ENCODE measurements around the gene AFAP1. TPM values are rescaled to one million over a fixed set of nuclear protein-coding genes. Genes with fewer than 3 reads are reported as not detected.

The AFAP1 gene
- total RNA-seq, 2 donors from 2014 or later, result 32.1 to 40.1 TPM

- DNase-seq (ENCODE audit: low spot score), result no peak
- Histone ChIP-seq H3K4me1 (ENCODE audit: control insufficient read depth in 1 of 2, low read depth in 2 of 2) (peaks cover 14 to 35% of the 10 kb centered on the region in 2 donors), H3K27ac (no peak overlapping the region), H3K27me3 (replicated peaks; ENCODE audit: insufficient read depth) (no peaks in the 10 kb centered on the region), H3K36me3 (peaks cover 1% of the 10 kb centered on the region), H3K4me3 (no peak overlapping the region), H3K9me3 (no peaks in the 10 kb centered on the region)
- no peak for ATAC-seq (ENCODE audit: insufficient number of reproducible peaks, low FRiP score, low read depth)
- TF ChIP-seq CTCF (IDR thresholded peaks at IDR 0.05), result no peak
Measured at GRCh38 chr4:7821245-7822136, 118.2 kb downstream of the AFAP1 start.

GRCh38 chr4:7820031-7820818 lies 119.4 kb downstream of the AFAP1 start:
- Histone ChIP-seq H3K4me1 (ENCODE audit: control insufficient read depth in 1 of 2, low read depth in 2 of 2) (peaks cover 14 to 35% of the 10 kb centered on the region in 2 donors), H3K36me3 (no peaks in the 10 kb centered on the region), H3K9me3 (no peaks in the 10 kb centered on the region), H3K4me3 (no peak overlapping the region), H3K27me3 (replicated peaks; ENCODE audit: insufficient read depth) (no peaks in the 10 kb centered on the region), H3K27ac (no peak overlapping the region)
- no peak for TF ChIP-seq CTCF (IDR thresholded peaks at IDR 0.05)
- DNase-seq (ENCODE audit: low spot score), result no peak
- no peak for ATAC-seq (ENCODE audit: insufficient number of reproducible peaks, low FRiP score, low read depth)

GRCh38 chr4:7819446-7819845 lies 120.2 kb downstream of the AFAP1 start:
- no peak overlapping the region for H3K27ac ChIP-seq
- TF ChIP-seq CTCF (IDR thresholded peaks at IDR 0.05), result no peak
- no peak overlapping the region for H3K4me3 ChIP-seq
- peaks cover 2% of the 10 kb centered on the region for H3K36me3 ChIP-seq
- H3K9me3 ChIP-seq, result no peaks in the 10 kb centered on the region
- no peak for DNase-seq (ENCODE audit: low spot score)
- no peaks in the 10 kb centered on the region for H3K27me3 ChIP-seq (replicated peaks; ENCODE audit: insufficient read depth)
- peaks cover 14 to 33% of the 10 kb centered on the region in 2 donors for H3K4me1 ChIP-seq (ENCODE audit: control insufficient read depth in 1 of 2, low read depth in 2 of 2)
- ATAC-seq (ENCODE audit: insufficient number of reproducible peaks, low FRiP score, low read depth), result no peak

- Histone ChIP-seq H3K9me3 (no peaks in the 10 kb centered on the region), H3K4me3 (no peak overlapping the region), H3K27me3 (replicated peaks; ENCODE audit: insufficient read depth) (no peaks in the 10 kb centered on the region), H3K36me3 (peaks cover 6% of the 10 kb centered on the region), H3K4me1 (ENCODE audit: control insufficient read depth in 1 of 2, low read depth in 2 of 2) (peaks cover 5 to 23% of the 10 kb centered on the region in 2 donors), H3K27ac (no peak overlapping the region)
- DNase-seq (ENCODE audit: low spot score) (no peak), ATAC-seq (ENCODE audit: insufficient number of reproducible peaks, low FRiP score, low read depth) (no peak)
- TF ChIP-seq CTCF (IDR thresholded peaks at IDR 0.05), result no peak
Measured at GRCh38 chr4:7818399-7818911, 121.2 kb downstream of the AFAP1 start.

- no peak for DNase-seq (ENCODE audit: low spot score)
- H3K27ac ChIP-seq, result no peak overlapping the region
- no peak overlapping the region for H3K4me3 ChIP-seq
Measured at GRCh38 chr4:7817877-7818398, 121.7 kb downstream of the AFAP1 start.

More at GRCh38 chr4:7817877-7818398, 121.7 kb downstream of the AFAP1 start:
- no peak for TF ChIP-seq CTCF (IDR thresholded peaks at IDR 0.05)
- Histone ChIP-seq H3K36me3 (peaks cover 6% of the 10 kb centered on the region), H3K9me3 (no peaks in the 10 kb centered on the region), H3K4me1 (ENCODE audit: control insufficient read depth in 1 of 2, low read depth in 2 of 2) (peaks cover 3 to 18% of the 10 kb centered on the region in 2 donors), H3K27me3 (replicated peaks; ENCODE audit: insufficient read depth) (no peaks in the 10 kb centered on the region)
- no peak for ATAC-seq (ENCODE audit: insufficient number of reproducible peaks, low FRiP score, low read depth)

All from thoracic aorta (tissue), 2 donors.